ENCODE data around the gene YTHDF1. TPM values are rescaled to one million over a fixed set of nuclear protein-coding genes. Genes with fewer than 3 reads are reported as not detected.
"Not testable (repeated sequence)": the region's sequence is repeated elsewhere in the genome, so short reads cannot be mapped to it uniquely, and the experiment has no call there.

Gene YTHDF1
- total RNA-seq, 2 experiments from 2014 or later = 36.2 to 38.7 TPM

DNA sequence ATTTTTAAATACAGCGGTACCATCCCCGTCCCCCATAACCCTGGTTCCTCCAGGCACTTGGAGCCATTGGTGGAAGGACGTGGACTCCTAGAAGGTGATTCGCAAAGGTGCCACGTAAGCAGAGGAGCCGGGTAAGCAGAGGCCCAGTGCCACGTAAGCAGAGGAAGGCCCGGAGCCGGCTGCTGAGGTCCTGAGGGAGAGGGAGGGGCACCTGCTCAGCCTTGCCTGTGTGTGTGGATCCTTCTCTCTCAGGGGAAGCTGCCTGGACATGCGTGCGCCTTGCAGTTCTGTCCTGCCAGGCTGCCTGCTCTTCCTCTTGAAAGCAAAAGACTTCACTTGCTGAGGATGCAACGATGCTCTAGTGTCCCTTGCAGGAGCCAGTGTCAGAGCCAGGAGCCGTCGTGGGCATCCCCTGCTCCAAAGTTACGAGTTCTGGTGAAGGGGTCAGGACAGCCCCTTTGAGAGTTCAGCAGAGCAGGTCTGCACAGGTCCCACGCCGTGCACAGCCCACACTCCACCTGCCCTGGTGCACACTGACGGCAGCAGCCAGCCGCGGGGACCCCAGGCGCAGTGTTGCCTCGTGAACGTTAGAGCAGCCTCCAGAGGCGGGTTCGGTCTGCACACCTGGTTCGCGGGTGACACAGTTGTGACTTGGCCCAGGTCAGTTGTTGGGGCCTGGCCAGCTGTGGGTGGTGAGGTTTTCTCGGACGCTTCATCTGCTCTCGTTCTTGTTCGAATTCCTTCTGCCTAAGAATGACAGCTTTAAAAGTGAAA, 40.2 kb upstream of the YTHDF1 start:
- peaks cover 39% of the 10 kb centered on the region for H3K27me3 Mint-ChIP-seq (ENCODE audit: low read depth)
- no peak overlapping the region for H3K27ac Mint-ChIP-seq
- H3K9me3 Mint-ChIP-seq (ENCODE audit: insufficient read depth) = no peaks in the 10 kb centered on the region
- no peaks in the 10 kb centered on the region for H3K4me1 Mint-ChIP-seq (ENCODE audit: low read depth)
- ChIA-PET CTCF (no interaction called here), POLR2A (no interaction called here)
- ATAC-seq = no peak
- H3K36me3 Mint-ChIP-seq (ENCODE audit: low read depth) = no peaks in the 10 kb centered on the region
- no peak overlapping the region for H3K4me3 Mint-ChIP-seq
- no peak for DNase-seq

DNA sequence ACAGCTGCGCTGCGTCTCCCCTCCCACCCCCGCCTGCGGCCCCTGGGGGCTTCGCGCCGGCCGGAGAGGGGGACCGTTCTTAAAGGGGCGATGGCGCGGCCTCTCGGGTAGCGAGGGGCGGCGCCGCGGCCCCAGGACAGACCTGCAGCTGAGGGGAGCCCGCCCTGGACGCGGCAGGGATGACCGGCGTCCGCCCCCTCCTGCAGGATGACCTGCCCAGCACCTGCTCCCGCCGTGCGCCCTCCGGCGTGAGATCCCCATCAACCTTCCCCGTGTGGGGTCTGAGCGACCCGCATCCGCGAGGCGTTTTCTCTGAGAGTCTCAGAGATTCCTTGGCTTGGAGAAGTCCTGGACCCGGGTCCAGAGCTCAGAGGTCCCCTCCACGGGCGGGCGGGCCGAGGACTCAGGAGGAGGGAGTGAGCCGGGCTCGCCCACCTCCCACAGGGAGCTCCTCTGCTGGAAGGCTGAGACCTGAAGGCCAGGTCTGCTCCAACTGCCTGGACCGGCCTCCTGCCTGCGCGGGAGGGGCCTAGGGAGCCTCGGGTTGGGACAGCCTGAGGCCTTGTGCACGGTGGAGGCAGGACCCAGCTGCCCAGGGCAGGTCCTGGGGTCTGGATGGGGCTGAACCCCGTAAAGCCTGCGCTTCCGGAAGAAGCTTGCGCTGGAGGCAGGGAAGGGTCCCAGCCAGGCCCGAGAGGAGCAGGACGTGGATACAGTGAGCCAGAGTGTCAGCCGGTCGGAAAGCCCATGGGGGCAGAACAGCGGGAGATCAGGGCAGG, 38.9 kb upstream of the YTHDF1 start:
- POLR2A ChIA-PET = no interaction called here
- Mint-ChIP-seq H3K36me3 (ENCODE audit: low read depth) (no peaks in the 10 kb centered on the region), H3K4me3 (no peak overlapping the region)

DNA sequence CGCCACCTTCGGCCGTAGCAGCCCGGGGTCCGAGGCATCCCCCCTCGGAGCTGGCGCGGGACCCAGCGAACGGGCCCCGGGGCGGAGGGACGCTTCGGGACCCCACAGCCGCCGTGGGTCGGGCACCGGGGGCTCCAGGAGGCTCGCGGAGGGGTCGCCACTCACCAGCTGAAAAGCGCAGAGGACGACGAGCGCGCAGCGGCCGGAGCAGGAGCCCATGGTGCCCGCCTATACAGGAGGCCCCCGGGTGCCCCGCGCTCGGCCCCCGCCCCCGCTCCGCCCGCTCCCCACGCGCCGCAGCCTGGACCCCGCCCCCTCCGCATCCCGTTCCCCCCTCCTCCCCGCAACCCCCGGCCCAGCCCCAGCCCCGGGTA, 38.3 kb upstream of the YTHDF1 start, which contains the start of gene NKAIN4:
NKAIN4 (minus strand) TSS at position 232 of the 374 bp plus-strand sequence; CDS start at position 219, 13 bp downstream.
- CTCF ChIA-PET = interaction anchor here (1.5 kb wide), 1 partner anchor 31 kb away, joined by 3 read pairs; no protein-coding TSS in a partner anchor

More for the DNA sequence above, 38.9 kb upstream of the YTHDF1 start:
- CTCF ChIA-PET = interaction anchor here (1.5 kb wide), 1 partner anchor 32 kb away, joined by 3 read pairs; no protein-coding TSS in a partner anchor
- ATAC-seq = no peak
- Mint-ChIP-seq H3K4me1 (ENCODE audit: low read depth) (no peaks in the 10 kb centered on the region), H3K9me3 (ENCODE audit: insufficient read depth) (no peaks in the 10 kb centered on the region), H3K27me3 (ENCODE audit: low read depth) (peaks cover 41% of the 10 kb centered on the region), H3K27ac (no peak overlapping the region)
- no peak for DNase-seq

DNA sequence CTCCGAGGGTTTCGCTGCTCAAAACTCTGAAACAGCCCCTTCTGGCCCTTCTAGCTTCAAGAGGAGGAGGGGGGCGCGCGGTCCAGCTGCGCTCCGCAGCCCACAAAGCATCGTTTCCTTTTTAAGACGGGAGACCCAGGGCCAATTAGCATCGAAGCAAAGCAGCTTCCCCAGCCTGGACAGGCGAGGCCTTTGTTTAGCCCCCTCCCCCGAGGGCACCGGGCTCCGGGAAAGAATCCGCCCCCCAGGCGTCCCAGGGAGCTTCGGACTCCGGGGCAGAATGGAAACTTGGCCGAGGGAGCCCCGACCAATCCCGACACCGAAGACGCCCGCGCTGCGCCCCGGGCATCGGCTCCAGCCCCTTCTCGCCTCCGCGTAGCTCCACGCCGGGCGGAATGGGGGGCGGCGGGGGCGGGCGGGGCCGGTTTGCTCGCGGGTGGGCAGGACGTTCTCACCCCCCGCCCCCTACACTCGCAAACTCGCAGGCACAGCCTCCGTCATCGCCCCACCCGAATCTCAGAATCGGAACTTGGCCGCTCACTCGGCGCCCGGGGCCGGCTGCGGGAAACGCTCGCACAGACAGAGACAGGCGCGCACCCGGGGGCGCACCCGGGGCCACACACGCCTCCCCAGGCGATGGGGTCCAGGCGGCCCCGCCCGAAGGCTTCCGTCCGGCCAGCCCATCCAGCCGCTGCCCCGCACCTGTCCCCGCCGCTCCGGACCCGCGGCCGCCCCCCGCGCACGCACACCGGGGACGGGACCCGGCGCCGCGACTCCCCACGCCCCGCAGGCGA, 37.7 kb upstream of the YTHDF1 start:
- CTCF ChIA-PET = interaction anchor here (1.0 to 1.5 kb wide), 2 partner anchors 30 to 31 kb away, joined by 3 to 5 read pairs; no protein-coding TSS in a partner anchor
- H3K9me3 Mint-ChIP-seq (ENCODE audit: insufficient read depth) = no peaks in the 10 kb centered on the region
- H3K27ac Mint-ChIP-seq = no peak overlapping the region
- no peaks in the 10 kb centered on the region for H3K4me1 Mint-ChIP-seq (ENCODE audit: low read depth)
- no peaks in the 10 kb centered on the region for H3K36me3 Mint-ChIP-seq (ENCODE audit: low read depth)
- no peak overlapping the region for H3K4me3 Mint-ChIP-seq
- POLR2A ChIA-PET = interaction anchor here (0.6 kb wide), 1 partner anchor 29 kb away, joined by 5 read pairs; no protein-coding TSS in a partner anchor
- no peak for ATAC-seq
- DNase-seq = no peak
- peaks cover 41% of the 10 kb centered on the region for H3K27me3 Mint-ChIP-seq (ENCODE audit: low read depth)

More for the DNA sequence above, 38.3 kb upstream of the YTHDF1 start, which contains the start of gene NKAIN4:
- POLR2A ChIA-PET = interaction anchor here (0.6 kb wide), 1 partner anchor 29 kb away, joined by 5 read pairs; no protein-coding TSS in a partner anchor
- no peak for ATAC-seq
- Mint-ChIP-seq H3K27ac (no peak within 1 kb of the TSS), H3K4me1 (ENCODE audit: low read depth) (no peaks in the 10 kb centered on the region), H3K36me3 (ENCODE audit: low read depth) (no peaks in the 10 kb centered on the region), H3K9me3 (ENCODE audit: insufficient read depth) (no peaks in the 10 kb centered on the region), H3K27me3 (ENCODE audit: low read depth) (peaks cover 41% of the 10 kb centered on the region), H3K4me3 (no peak within 1 kb of the TSS)
- no peak for DNase-seq

DNA sequence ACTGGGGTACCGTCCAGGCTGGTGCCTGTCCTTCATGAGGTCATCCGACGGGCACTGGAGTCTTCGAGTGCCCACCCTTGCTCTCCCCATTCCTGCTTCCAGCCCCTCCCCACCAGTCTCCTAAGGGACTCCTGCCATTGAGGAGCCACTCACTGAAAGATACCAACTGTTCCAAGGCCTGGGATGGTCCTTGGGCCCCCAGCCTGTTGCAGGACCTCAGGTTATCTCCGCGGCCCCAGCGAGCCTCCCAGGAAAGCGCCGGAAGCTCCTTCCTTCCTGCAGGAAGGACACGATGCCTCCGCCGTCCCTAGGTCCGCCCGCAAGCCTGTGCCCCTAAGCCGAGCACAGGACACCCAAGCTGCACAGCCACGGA, 37.1 kb upstream of the YTHDF1 start:
- CTCF ChIA-PET = interaction anchor here (1.0 kb wide), 1 partner anchor 29 kb away, joined by 5 read pairs; no protein-coding TSS in a partner anchor

DNA sequence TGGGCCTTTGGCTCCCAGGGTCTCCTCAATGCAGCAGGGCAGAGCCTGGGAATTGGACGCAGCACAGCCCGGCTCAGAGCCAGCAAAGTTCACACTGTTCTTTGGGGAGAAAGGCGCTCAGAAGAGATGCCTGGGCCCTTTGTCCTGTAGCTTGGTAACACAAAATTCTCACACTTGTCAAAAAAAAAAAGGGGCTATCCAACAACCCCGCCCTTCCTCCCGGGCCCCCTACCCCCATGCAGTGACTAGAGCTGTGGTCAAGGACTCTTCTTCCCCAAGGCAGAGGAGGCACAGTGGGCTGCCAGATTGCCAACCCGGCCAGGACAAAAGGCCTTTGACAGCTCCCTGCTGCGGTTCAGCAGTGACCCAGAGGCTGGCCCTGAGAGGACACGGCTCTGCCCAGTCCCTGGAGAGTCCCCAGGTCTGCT, 36.4 kb upstream of the YTHDF1 start:
- POLR2A ChIA-PET = no interaction called here
- ATAC-seq (no peak), DNase-seq (no peak)
- no peak overlapping the region for H3K4me3 Mint-ChIP-seq
- CTCF ChIA-PET = interaction anchor here (0.7 to 1.8 kb wide), 2 partner anchors 28 to 29 kb away, joined by 3 to 4 read pairs; no protein-coding TSS in a partner anchor
- H3K27me3 Mint-ChIP-seq (ENCODE audit: low read depth) = peaks cover 40% of the 10 kb centered on the region
- no peak overlapping the region for H3K27ac Mint-ChIP-seq
- H3K36me3 Mint-ChIP-seq (ENCODE audit: low read depth) = no peaks in the 10 kb centered on the region
- no peaks in the 10 kb centered on the region for H3K9me3 Mint-ChIP-seq (ENCODE audit: insufficient read depth)
- no peaks in the 10 kb centered on the region for H3K4me1 Mint-ChIP-seq (ENCODE audit: low read depth)

More for the DNA sequence above, 37.1 kb upstream of the YTHDF1 start:
- DNase-seq = no peak
- Mint-ChIP-seq H3K27me3 (ENCODE audit: low read depth) (peaks cover 41% of the 10 kb centered on the region), H3K36me3 (ENCODE audit: low read depth) (no peaks in the 10 kb centered on the region), H3K27ac (no peak overlapping the region), H3K4me1 (ENCODE audit: low read depth) (no peaks in the 10 kb centered on the region), H3K9me3 (ENCODE audit: insufficient read depth) (no peaks in the 10 kb centered on the region), H3K4me3 (no peak overlapping the region)
- POLR2A ChIA-PET = no interaction called here
- no peak for ATAC-seq

DNA sequence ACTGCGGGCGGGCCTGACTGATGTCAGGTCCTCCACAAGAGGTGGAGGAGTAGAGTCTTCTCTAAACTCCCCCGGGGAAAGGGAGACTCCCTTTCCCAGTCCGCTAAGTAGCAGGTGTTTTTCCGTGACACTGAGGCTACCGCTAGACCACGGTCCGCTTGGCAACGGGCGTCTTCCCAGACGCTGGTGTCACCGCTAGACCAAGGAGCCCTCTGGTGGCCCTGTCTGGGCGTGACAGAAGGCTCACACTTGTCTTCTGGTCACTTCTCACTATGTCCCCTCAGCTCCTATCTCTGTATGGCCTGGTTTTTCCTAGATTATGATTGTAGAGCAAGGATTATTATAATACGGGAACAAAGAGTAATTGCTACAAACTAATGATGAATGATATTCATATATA, 35.4 kb upstream of the YTHDF1 start:
- H3K36me3 Mint-ChIP-seq (ENCODE audit: low read depth); H3K27ac Mint-ChIP-seq; DNase-seq; H3K4me3 Mint-ChIP-seq; H3K9me3 Mint-ChIP-seq (ENCODE audit: insufficient read depth); ATAC-seq; POLR2A ChIA-PET; H3K4me1 Mint-ChIP-seq (ENCODE audit: low read depth): not testable (repeated sequence)
- CTCF ChIA-PET = interaction anchor here (1.0 to 1.8 kb wide), 2 partner anchors 27 to 28 kb away, joined by 3 to 4 read pairs; no protein-coding TSS in a partner anchor
- H3K27me3 Mint-ChIP-seq (ENCODE audit: low read depth) = peaks cover 31% of the 10 kb centered on the region

DNA sequence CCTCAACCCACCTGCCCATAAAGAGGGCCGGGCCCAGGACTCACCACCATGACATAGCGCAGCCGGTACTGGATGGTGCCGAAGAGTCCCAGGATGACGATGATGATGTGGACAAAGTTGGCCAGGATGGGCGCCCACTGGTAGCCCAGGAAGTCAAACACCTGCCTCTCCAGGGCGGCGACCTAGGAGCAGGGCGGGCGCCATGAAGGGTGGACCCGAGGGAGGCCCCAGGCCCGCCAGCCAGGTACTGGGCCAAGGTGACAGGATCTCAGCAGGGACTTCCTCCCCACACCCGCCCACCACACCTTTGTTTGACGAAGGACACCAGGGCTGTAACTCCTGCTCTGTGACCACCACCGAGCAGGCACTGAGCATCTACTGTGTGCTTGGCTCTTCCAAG, 34.0 kb upstream of the YTHDF1 start:
- ChIA-PET POLR2A (no interaction called here), CTCF (interaction anchor here (1.8 kb wide), 1 partner anchor 27 kb away, joined by 4 read pairs; no protein-coding TSS in a partner anchor)

DNA sequence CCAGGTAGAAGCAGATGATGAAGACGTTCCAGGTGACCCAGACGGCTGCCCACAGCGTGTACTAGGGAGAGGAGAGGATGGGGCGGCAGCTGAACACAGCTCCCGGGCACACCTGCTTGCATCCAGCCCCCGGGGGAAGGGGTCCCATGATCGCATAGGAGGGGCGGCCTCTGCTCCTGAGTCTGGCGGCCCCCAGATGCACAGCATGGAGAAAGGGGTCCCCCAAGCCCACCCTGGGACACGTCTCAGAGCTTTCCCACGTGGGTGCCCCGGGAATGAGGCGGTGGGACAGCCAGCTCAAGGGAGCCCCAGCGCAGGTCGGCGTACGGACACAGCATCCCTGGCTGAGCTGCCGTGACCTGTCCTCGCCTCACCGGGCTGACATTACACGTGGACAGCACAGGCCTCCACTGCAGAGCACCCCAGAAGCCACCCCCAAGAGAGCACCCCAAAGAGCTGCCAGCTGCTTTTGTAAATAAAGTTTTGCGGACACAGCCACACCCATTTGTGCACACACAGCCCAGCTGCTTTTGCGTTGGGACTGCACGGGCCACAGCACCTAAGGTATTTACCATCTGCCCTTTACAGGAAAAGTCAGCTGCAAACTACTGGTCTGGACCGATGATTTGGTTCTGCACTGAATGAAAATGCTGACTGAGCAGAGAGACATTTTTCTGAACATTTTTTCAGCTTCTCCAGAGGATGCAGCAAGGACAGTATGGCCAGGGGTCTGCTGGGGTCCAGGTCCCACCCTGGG, 33.1 kb upstream of the YTHDF1 start:
- CTCF ChIA-PET = interaction anchor here (1.8 kb wide), 1 partner anchor 26 kb away, joined by 4 read pairs; no protein-coding TSS in a partner anchor
- H3K27ac Mint-ChIP-seq = no peak overlapping the region
- DNase-seq = no peak
- no peak overlapping the region for H3K4me3 Mint-ChIP-seq
- no peaks in the 10 kb centered on the region for H3K4me1 Mint-ChIP-seq (ENCODE audit: low read depth)
- H3K9me3 Mint-ChIP-seq (ENCODE audit: insufficient read depth) = no peaks in the 10 kb centered on the region
- peaks cover 17% of the 10 kb centered on the region for H3K27me3 Mint-ChIP-seq (ENCODE audit: low read depth)
- no peak for ATAC-seq
- no peaks in the 10 kb centered on the region for H3K36me3 Mint-ChIP-seq (ENCODE audit: low read depth)
- POLR2A ChIA-PET = no interaction called here

More for the DNA sequence above, 34.0 kb upstream of the YTHDF1 start:
- Mint-ChIP-seq H3K9me3 (ENCODE audit: insufficient read depth) (no peaks in the 10 kb centered on the region), H3K27me3 (ENCODE audit: low read depth) (peaks cover 20% of the 10 kb centered on the region), H3K4me3 (no peak overlapping the region), H3K27ac (no peak overlapping the region), H3K4me1 (ENCODE audit: low read depth) (no peaks in the 10 kb centered on the region), H3K36me3 (ENCODE audit: low read depth) (no peaks in the 10 kb centered on the region)
- ATAC-seq (no peak), DNase-seq (no peak)

DNA sequence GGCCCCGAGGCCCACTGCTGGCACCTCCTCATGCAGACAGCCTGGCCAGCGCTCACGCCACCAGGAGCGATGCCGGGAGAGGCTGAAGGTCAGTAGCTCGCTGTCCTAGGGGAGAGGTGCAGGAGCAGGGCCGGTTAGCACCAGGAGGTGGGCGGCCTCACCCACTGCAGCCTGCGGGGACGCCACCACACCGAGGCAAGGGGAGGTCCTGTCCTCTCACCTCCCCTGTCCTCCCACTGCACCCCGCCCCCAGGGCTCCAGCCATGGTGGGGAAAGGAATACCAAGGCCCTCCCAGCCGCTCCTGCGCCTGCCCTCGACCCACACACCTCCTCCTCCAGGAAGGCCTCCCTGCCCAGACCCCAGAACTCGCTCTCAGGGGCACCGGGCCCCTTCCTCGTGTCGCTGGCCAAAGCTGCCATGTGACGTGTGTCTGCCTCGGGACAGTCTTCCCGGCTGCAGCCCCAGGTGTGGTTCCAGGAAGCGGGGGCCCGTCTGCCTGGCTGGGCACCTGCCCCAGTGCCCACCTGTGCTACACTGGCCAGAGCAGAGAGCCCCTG, 31.8 kb upstream of the YTHDF1 start:
- ATAC-seq (no peak), DNase-seq (no peak)
- ChIA-PET POLR2A (no interaction called here), CTCF (interaction anchor here (1.8 kb wide), 1 partner anchor 25 kb away, joined by 4 read pairs; no protein-coding TSS in a partner anchor)
- no peak overlapping the region for H3K4me3 Mint-ChIP-seq
- peaks cover 9% of the 10 kb centered on the region for H3K27me3 Mint-ChIP-seq (ENCODE audit: low read depth)
- H3K9me3 Mint-ChIP-seq (ENCODE audit: insufficient read depth) = no peaks in the 10 kb centered on the region
- H3K36me3 Mint-ChIP-seq (ENCODE audit: low read depth) = no peaks in the 10 kb centered on the region
- no peaks in the 10 kb centered on the region for H3K4me1 Mint-ChIP-seq (ENCODE audit: low read depth)
- no peak overlapping the region for H3K27ac Mint-ChIP-seq

All from activated CD8-positive, alpha-beta T cell treated with anti-CD3 and anti-CD28 coated beads, Interleukin-2, amount 10 ng/mL, durations not matched to agents 7 days and 5 days (primary cell).